NK-92 treated with Interleukin-12 subunit alpha and Interleukin-12 subunit beta, amount 100 ng/mL, for 24 hours (cell line): ENCODE results near the gene KANSL1L.
"Not testable (repeated sequence)": the region's sequence is repeated elsewhere in the genome, so short reads cannot be mapped to it uniquely, and the experiment has no call there.

Source experiments
- DNase-seq: peaks from one replicate; lab custom pipeline; 2025; lab: John Stamatoyannopoulos, UW

The KANSL1L gene

DNA sequence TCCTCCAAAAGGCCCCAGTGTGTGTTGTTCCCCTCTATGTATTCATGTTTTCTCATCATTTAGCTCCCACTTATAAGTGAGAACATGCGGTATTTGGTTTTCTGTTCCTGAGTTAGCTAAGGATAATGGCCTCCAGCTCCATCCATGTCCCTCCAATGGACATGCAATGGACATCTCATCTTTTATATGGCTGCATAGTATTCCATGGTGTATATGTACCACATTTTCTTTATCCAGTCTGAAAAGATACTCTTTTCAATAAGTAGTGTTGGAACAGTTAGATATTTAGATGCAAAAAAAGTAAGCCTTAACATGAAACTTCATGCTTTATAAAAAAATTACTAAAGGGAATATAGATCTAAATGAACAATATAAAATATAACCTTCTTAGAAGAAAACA, 5.9 kb upstream of the KANSL1L start:
- DNase-seq: not testable (repeated sequence)

DNA sequence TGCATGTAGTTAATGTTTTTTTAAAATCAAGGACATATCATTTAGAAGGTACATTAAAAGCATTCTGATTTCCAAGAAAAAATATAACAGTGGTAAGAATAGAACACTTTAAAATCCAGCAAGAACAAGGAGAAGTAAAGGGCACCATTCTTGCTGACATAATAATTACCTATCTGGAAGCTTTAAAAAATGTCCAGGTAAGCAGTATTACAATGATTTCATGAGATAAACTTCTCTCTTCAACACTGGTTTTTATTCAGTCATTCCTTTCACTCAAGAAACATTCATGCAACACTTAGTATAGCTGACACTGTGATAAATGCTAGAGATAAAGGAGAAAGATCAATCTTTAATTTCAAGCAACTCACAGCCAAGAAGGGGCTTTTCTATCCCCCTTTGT, 2.9 kb upstream of the KANSL1L start:
- no peak for DNase-seq

DNA sequence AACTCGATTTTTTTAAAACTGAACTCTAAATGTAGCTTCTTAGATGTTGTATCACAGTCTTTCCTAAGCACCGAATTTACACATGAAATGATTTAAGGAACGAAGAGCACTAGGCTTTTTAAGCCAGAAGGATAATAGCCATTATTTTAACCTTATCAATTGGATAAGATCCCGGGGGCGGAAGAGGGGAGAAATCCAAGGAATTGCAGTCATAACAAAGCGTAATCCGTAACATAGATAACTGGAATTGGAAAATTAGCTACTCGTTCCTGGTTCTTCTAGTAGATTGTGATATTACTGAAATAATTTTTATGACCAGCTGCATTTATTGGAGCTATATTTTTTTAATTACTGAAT, 988 bp upstream of the KANSL1L start:
- no peak for DNase-seq

- DNase-seq: peak; percentile 93
Measured at GRCh38 chr2:210170446-210171303, 534 bp downstream of the KANSL1L start.

DNA sequence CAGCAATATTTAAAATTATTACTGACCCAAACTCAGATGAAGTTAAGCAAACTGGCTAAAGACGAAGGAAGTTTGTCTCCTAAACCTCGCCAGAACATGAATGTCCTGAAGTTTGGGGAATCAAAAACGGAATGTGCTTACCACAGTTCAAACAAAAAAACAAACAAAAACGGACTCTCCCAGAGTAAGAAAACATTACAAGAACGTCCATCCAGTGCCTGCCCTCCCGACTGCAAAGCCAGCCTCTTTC, 1.1 kb downstream of the KANSL1L start:
- DNase-seq: no peak

GRCh38 chr2:210169516-210170195, 1.6 kb downstream of the KANSL1L start:
- DNase-seq: no peak

GRCh38 chr2:210167227-210167626, 4.0 kb downstream of the KANSL1L start:
- DNase-seq: no peak

DNA sequence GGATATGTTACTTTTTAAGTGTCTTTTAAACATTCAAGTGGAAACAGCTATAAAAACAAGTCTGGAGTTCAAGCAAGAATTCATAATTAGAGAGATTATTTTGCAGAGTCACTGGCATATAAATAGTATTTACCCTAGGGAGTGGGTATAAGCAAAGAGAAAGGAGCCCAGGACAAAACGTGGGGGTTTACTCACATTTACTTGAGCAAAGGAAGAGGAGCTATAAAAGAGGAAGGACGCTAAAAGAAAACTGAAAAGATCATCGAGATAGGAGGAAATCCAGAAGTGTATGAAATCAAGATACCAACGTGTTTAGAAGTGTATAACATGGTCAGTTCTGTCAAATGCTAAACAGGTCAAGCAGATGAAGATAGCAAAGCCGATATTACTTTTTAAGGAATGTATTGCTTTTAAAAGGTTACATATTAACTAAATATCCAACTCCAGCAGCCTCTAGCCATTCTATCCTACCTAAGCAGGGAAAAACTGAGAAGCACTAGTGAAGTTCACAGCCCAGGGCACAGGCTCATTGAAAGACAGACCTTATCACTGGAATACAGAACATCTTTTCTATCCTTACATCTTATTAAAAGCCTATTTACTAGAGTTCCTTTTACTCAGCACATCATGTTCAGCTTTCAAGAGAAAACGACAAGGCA, 8.6 kb downstream of the KANSL1L start:
- DNase-seq: no peak

GRCh38 chr2:210159059-210159458, 12.2 kb downstream of the KANSL1L start:
- DNase-seq: no peak

GRCh38 chr2:210158236-210158635, 13.0 kb downstream of the KANSL1L start:
- DNase-seq: no peak

DNA sequence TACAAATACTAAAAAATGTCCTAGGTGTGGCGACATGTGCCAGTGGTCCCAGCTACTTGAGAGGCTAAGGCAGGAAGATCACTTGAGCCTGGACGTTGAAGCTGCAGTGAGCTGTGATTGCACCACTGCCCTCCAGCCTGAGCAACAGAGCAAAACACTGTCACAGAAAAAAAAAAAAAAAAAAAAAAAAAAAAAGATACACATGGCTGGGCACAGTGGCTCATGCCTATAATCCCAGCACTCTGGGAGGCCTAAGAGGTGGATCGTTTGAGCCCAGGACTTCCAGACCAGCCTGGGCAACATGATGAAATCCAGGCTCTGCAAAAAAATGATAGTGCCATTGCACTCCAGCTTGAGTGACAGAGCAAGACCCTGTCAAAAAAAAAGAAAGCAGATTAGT, 13.7 kb downstream of the KANSL1L start:
- no peak for DNase-seq

DNA sequence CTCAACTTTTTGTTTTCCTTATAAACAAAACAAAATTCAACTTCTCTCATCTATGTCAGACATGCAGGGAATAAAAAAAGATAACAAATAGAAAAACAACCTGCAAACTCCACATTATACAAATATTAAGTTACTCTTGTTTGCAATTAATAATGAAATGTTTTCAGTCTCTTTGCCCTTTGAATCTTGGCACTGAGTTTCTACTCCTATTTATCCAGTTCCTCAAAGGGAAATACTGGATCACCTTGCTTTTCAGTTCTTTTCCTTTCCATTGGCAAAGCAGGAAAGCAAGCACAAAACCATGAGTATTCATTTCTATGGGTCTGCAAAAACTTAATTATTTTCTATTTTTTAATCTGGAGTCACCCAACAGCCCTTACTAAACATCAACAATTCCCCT, 23.6 kb downstream of the KANSL1L start:
- DNase-seq: no peak

DNA sequence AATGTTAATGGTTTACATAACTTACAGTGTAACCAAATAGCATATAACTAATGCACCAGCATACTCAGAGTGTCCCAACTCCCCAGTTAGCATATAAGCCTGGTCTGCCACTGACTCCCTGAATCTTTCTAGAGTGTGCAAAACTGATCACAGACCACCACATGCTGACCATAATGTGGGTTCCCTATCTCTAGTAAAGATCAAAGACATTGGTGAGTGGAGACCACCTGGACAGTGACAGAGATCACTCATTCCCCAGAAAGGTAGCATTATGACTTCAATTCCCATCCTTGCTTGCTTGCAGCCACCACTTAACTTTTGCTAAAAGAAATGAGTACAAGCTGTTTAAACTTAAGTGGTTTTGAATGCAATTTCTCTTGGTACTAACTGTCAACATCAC, 39.0 kb downstream of the KANSL1L start:
- DNase-seq: no peak

DNA sequence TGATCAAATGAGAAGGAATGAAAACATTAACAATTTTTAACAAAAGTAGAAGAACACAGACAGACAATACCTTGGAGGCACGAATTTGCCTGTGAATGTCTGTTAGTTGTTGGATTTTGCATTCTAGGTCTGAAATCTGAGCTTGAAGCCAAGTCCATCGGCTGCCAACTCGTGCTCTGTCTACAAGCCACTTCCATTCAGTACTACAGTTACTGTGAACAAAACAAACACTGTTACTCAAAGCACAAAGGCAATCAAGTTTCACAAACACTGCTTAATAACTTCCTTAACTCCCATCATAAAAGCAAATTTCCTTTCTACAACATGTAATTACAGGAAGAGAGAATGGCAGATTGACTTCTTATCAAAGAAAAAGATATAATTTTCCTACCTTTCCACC, 42.2 kb downstream of the KANSL1L start:
- DNase-seq: no peak

- DNase-seq: no peak
Measured at GRCh38 chr2:210113614-210114235, 57.5 kb downstream of the KANSL1L start.

- DNase-seq: no peak
Measured at GRCh38 chr2:210112871-210113270, 58.3 kb downstream of the KANSL1L start.

DNA sequence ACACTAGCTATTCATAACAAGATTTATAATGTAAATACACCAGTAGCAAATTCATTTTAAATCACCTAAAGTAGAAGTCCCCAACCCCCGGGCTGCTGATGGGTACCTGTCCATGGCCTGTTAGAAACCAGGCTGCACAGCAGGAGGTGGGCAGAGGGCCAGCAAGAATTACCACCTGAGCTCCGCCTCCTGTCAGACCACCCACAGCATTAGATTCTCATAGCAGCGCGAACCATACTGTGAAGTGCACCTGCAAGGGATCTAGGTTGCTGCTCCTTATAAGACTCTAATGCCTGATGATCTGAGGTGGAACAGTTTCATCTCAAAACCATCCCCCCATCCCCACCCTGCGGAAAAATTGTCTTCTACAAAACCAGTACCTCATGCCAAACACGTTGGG, 71.3 kb downstream of the KANSL1L start:
- no peak for DNase-seq

DNA sequence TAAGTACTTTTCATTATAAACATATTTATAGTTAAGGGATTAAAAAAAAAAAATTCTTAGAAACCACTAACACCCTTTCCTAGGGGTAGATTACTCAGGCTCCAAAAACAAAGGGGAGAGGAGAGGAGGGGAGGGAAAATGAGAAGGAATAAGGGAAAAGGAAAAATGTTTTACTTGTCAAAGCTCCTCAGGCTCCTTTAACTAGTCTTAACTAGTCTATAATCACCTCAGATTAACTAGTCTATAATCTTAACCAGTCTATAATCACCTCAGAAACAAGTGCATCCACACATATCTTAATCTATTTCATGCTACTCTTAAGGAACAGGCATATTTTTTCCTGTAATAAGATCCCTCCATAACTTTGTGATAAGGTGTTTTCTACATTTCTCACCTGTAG, 76.4 kb downstream of the KANSL1L start:
- DNase-seq: no peak

- DNase-seq: no peak
Measured at GRCh38 chr2:210092791-210093190, 78.4 kb downstream of the KANSL1L start.

- no peak for DNase-seq
Measured at GRCh38 chr2:210086930-210087329, 84.3 kb downstream of the KANSL1L start.

DNA sequence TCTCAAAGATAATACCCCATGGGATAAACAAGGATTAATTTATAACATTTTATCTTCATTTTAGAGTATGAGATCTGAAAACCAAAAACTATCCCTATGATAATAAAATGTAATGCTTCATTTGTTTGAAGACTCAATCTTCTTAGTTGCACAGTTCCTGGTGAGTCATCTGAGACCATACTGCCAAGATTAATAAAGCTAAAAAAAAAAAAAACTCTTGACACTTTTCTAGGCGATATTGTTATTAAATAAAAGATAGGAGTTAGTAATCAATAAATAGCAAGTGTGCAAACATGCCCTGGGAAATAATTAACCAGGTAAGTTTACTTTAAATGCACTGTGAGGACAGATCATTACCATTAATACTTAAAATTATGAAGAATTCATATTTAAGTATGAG, 84.9 kb downstream of the KANSL1L start:
- no peak for DNase-seq

DNA sequence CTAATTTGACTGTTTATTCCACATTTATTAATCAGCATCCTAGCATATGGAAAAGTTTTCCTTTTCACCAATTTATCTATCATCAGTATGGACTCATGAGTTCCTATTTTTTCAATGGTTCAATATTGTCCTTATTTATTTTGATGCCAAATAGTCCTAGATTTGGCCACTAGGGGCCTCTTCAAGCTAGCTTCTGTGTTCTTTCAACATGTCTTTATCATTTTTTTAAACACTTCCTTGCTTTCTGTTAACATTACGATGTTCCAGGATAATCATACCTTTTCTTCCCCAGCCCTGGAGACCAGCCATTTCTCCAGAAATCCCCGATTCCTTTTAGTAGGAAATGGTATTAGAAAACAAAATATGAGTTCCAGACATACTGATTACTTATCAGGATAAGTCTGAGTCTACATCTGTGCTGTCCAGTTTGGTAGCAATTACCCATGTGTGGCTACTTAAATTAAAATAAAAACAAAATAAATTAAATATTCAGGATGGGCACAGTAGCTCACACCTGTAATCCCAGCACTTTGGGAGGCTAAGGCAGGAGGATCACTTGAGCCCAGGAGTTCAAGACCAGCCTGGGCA, 98.2 kb downstream of the KANSL1L start:
- no peak for DNase-seq

- DNase-seq: no peak
Measured at GRCh38 chr2:210072493-210072892, 98.7 kb downstream of the KANSL1L start.
